Left renal pelvis (tissue), 4 donors: ENCODE measurements around the gene HACD2. TPM values are rescaled to one million over a fixed set of nuclear protein-coding genes. Genes with fewer than 3 reads are reported as not detected.
A peak's percentile ranks its signal among the peaks of the same experiment; 100 is the strongest.

ENCODE experiments used
- DNase-seq, 4 donors: peaks; one replicate each; pipeline ENCODE4 v3.0.0-alpha.2; 2013; ENCODE audit warnings: low read depth in 4 of 4, low spot score in 3 of 4
- polyA plus RNA-seq, 4 donors: library from polyadenylated mRNA; unstranded; fragments of 120-200 nt; gene quantifications; one replicate each; pipeline ENCODE4 v1.2.1, GENCODE V29; 2013; ENCODE audit not compliant: insufficient read length in 4 of 4

Gene HACD2
- polyA plus RNA-seq, 4 donors: 28.5 to 52.1 (median 49.5) TPM

DNA sequence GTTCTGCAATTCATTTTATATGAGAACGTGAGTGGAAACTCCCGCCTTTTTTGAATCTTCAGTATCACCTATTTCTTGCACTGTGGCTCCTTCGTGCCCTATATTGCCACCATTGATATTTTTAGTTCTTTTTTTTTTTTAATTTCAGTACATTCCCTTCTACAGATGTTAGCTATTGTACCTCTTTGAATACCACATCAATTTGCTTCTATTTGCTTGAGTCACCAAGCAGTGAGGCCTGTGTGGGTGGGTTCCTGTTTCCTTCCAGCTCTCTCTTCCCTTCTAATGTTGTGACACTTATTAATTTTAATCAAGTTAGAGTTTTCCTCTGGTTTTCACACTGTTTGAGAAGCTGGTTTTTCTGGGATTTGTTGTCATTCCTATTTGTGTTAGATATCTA lies 8.7 kb downstream of the HACD2 start:
- no peak for DNase-seq

DNA sequence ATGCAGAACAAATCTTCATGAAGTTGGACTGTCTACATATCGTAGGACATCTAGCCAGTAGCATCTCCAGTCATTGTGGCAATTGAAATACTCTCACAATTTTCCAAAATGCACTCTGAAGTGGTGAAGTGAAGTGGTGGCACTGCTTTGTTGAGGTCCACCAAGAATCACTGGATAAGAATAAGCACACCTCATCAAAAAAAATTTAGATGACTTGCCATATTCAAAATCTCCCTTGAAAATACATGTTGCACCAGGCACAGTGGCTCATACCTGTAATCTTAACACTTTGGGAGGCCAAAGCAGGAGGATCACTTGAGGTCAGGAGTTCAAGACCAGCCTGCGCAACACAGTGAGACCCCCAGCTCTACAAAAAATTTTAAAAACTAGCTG lies 12.9 kb downstream of the HACD2 start:
- DNase-seq: no peak

DNA sequence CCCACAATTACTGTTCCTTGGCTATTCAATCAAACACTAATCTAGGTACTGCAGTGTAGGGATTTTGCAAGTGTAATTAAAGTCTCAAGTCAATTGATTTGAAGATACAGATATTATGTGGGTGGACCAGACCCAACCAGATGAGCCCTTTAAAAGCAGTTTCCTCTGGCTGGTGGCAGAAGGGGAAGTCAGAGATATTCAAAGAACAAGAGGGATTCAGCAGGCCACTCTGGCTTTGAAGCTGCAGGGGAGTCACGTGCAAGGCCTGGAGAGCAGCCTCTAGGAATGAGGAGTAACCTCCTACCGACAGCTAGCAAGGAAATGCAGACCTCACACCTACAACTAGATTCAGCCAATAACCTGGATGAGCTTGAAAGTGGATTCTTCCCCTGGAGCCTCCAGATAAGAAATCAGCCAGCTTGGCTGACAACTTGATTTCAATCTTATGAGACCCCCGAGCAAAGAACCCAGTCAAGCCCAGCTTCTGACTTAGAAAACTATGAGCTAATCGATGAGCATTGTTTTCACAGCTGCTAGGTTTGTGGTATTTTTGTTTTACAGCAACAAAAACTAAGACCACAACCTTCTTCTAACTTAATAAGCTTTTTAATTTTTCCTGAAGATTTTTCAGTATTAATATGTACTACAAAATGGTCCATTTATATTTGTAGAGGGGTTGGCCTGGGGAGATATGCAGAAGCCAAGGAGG lies 13.4 kb downstream of the HACD2 start:
- no peak for DNase-seq

DNA sequence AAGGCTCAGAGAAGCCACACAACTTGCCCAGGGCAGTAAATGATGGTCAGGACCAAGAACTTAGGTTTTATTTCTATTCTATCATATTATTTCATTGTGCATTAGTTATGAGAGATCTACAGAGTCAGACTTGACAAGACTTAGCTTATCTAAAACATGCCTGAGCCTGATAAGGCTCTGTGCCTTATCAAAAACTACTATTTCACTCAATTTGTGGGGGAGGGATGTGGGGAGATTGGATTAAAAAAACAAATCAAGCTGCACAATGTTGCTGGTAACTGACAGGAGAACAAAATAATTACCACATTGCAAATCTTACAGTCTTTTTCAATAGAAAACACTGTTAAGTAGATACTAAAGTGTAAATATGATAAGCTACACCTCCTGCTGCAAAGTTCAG lies 16.0 kb downstream of the HACD2 start:
- DNase-seq: no peak

DNA sequence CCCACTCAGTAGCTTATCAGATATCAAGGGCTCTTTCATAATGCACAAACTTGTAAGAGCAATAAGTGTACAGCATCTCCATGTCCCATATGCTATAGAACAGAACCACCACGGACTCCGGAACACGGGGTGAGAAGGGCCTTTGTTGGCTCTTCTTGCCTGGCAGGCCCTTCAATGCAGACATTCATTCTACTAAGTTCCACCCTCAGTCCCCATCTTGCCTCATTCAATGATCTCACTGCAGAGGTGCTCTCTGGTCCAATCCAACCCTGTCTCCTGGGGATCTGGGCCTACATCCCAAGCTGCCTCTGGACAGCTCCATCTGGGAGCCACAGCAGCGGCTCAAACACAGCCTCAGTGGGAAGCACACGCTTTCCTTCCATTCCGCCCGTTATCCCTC lies 16.8 kb downstream of the HACD2 start:
- DNase-seq: no peak

DNA sequence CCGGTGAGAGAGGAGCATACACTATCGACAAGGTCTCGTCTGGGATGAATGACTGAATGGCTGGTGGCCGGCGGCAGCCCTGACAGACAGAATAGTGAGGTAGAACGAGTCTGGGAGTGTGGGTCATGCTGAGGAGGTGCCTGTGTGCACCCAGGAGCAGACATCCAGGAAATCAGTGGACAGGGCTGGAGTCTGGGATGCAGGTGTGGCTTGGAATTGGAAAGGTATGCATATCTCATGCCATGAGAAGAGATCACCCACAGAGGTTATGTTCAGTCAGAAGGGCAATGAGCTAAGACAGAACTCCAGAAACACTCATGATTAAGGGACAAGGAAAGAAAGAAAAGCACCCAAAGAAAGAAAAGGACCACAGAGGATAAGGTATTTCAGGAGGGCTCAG lies 20.8 kb downstream of the HACD2 start:
- DNase-seq: no peak

DNA sequence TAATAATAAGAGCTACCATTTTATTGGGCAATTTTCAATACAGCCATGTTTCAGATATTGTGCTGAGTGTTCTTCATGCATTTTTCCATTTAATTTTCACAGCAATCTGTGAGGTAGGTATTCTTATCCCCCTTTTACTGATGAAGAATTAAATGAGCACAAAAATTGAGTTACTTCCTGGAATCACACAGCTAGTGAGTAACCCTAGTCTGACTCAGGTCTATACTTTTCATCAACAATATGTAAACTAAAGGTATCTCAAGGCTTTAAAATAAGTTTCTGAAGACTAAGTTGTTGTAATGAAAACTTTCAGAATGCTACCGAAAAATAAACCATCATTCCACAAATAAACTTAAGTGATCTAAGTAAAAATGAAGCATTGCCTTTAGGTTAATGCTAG lies 22.3 kb downstream of the HACD2 start:
- DNase-seq: no peak

DNA sequence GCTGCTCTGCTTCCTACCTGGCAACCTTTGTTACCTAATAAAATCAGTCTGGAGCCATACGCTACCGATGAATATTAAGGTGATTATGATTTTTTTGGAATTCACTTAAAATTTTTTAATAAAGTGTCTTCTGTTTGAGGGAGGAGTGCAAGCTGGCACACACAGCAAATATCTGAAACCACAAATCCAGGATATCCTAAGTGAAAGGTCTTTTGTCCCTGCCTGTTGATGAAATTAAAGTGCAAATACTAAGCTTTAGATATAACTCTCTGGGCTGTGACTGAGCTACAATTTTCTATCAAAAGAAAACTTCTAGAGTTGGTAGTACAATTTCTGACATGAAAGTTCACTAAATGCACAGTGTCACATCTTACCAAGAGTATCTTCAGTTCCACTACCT lies 23.7 kb downstream of the HACD2 start:
- DNase-seq: no peak

DNA sequence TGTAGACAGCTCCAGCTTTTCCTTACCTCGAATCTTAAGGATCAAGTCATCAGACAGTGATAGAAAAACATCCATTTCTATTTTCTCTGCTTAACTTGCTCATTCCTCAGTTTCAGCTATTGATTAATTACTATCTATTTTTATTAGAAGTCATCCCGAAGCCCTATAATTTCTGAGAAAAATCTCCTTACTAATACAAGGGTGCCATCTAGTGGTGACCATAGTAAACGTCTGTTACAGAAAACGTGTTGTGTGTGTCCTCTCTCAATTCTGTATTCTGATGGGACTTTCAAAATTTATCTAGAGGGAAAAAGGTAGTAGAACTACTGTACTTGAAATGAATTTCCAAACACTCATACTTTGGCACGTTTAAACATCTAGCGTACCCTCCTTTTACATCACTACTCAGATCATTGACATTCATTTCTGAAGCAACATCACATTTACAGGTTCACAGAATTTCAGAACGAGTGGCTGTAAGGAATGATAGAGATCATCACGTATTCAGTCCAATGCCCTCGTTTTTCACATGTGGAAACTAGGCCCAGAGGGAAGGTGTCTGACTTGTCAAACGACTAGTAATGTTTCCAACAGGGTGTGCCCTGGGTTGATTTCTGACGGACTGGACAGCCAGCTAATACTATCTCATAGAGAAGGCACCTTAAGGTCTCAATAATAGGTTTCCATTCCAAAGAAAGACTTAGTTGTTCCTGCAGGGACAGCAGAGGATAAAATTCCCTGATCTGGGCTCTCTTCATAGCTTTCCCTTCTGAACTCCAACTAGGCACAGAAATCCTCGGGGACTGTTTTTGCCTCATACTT lies 25.6 kb downstream of the HACD2 start:
- peak in 3 of 4 donors; percentile 20 to 27 (median 20) for DNase-seq

DNA sequence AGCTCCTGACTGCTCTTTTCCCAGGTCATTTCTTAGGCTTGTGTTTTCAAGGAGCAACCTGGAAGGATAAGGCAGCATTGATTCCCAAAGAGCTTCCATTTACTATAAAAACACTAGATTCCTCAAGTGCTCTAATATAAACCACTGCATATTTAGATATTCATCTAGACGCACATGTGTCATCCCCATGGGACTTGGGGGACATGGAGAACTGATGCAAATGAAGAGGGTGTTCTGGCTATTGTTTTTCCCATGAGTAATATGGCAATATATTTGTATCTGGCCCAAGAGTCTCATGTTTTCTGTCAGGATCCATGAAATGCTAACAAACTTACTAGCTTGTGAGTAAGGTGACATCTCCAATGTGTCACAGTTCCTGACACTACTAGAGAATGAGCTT lies 31.3 kb downstream of the HACD2 start:
- no peak for DNase-seq

DNA sequence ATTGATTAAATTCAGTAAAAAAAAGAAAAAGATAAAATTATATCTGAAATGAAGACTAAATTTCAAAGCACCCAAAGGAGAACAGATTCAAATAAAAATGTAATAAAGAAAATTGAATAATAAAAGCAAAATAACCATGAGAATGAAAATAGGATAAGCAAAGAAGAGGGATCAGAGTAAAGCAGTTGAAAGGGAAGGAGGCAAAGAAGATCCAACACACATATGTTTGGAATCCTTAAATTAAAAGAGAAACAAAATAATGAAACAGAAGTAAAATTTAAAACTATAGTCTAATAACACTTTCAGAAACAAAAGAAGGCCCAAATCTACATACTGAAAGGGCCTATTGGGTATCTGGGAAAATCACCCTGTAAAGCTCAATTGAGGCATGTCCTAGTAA lies 32.1 kb downstream of the HACD2 start:
- DNase-seq: no peak

DNA sequence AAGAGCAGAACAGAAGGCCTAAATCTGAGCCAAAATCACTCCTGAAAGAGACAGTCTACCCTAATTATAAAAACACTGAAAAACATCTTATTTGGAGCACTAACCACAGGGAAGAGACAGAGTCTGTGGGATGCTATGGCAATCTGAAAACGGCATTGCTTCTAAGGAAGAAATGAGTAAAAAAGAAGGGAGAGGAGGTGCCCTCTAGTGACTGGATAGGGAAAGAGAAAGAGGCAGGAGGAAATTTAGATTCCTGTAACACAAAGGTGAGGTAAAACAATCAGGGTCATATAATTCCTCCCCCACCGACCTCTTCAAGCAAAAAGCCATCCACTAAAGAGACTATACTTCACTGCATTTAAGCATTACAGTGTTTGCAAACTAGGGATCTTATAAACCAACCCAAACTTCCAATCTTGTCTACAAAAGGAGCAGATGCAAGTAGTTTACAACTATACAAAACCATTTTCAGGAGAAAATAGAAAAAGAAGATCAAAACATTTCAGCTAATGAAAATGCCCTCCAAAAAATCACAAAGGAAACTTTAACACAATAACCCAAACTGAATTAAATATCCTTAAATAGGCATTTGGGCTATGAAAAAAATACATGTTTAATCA lies 32.6 kb downstream of the HACD2 start:
- DNase-seq: no peak

DNA sequence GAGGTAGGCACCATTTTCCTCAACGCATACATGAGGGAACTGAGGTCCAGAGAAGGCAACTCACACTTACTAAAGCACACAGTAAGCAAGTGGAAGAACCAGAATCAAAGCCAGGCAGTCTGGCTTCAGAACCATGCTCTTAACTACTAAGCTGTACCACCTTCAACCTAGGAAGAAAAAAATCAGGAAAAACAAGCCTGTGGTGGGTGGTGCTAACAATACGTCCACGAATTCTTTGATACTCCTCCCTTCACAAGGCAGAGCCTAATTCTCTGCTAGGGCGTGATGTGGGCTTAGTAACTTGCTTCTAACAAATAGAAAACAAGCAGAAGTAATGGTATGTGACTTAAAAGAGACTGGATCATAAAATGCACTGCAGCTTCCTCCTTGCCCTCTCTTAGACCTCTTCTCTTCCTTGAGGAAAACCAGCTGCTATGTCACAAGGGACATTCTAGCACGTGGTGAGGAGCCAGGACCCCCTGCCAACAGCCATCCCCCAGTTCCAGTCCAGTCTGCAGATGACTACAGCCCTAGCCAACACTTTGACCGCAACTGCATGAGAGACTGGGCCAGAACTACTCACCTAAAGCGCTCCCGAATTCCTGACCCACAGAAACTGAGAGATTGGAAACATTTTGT lies 36.9 kb downstream of the HACD2 start:
- peak in 1 of 4 donors; percentile 25 for DNase-seq

DNA sequence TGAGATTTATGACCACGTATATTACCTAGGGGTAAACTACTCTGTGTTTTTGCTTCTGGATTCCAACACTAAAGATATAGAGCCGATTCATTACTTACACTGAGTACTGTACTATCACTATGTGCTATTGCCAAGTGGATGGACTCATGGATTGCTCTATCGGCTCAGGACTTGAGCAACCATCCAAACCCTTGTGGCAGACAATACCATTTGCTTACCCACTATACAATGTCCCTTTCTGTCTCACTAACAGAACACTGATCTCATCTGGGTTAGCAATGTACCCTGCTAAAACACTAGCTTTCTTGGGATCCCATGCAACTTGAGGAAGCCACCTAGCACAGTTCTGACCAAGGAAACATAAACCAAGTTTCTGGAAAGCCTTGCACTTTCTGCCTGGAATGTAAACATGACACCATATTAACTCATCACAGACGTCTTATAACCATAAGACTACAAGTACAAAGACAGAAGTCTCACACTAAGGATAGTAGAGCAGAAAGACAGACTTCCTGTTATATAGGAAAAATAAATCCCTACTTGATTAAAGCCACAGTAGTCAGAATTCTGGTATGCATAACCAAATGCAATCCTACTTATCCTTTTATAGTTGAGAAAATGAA lies 38.6 kb downstream of the HACD2 start:
- no peak for DNase-seq

DNA sequence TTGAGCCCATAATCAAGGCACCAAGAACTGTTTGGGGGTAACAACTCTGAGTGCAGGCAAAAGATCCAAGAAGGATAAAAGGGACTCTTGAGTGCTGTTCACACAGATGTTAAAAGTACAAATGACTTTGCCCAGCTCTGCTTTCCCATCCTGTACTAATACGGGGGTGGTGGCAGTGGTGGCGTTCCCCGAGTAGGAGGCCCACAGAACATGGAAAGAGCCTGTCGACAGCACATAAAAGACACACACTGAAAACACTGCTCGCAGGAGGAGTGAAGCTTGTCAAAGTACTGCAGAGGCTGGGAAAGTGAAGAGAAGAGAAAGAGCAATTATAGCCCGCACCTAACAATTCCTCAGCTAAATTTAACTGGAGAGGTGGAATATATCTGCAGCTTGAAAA lies 40.9 kb downstream of the HACD2 start:
- DNase-seq: no peak

DNA sequence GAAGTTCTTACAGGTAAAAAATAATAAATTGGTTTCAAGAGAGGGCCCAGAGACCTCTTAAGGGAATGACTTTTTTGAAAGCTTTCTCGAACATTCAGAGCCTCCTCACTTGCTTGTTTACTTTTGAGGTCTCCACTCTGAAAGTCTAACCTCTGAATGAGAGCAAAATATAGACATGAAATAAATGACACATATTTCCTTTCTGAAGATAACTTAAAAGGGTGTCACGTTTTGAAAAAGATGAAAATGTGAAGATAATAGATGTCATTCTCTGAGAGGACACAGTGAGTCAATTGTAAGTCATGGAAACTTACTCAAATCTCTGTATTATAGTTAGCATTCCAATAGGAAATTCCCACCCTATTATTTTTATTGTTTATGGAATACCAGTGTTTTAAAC lies 44.6 kb downstream of the HACD2 start:
- DNase-seq: no peak

DNA sequence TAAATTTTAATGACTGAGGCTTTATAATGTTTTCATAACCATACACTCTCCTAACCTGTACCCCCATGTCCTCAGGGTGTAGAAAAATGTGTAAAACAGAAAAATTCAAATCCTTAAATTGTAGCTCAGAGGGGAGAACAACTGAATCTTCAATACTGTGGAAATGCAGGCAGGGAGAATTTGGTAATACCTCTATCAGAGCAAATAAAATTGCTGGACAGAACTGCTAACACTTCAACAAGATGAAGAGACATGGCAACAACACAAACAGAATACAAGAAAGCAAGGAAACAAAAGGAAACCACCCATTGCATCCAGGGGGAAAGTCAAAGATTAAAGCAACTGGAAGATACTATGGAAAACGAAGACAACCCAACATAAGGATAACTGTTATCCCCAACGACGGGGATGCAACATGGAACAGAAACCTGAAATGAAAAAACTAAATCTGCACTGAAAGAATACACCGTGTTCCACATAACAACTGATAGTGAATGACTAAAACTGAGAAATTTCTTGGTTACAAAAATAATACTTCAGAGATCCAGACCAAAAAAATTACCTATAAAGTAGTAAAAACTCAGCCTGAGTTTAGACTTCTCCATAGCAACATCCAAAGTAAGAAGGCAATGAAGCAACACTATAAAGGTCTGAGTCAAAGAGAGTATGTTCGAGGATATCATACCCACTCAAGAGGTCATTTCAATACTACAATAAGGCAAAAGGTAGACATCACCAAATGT lies 48.5 kb downstream of the HACD2 start:
- DNase-seq: no peak

DNA sequence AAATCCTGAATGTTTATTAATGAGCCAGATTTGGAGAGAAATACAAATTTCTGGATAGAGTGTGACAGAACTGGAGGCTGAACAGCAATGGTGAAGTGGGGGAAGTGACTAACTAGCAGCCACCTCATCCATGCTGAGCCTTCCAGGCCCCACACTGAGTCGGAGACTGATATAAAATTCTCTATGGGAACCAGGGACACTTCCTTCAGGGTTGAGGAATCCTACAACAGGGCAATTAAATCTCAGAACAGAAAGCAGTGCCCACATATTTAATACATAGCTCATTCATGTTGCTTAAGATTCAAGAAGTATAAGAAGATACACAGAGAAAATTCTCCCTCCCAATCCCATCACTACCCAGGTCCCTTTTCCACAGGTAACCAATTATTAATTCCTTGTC lies 49.3 kb downstream of the HACD2 start:
- DNase-seq: no peak

DNA sequence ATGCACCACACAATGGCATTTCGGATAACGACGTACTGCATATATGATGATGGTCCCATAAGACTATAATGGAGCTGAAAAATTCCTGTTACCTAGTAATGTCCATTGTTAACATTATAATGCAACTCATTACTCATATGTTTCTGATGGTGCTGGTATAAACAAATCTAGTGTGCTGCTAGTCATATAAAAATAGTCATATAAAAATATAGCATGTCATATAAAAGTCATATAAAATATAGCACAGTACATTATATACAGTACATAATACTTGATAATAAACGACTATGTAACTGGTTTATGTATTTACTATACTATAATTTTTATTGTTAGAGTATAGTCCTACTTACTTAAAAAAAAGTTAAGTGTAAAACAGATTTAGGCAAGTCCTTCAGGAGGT lies 50.6 kb downstream of the HACD2 start:
- no peak for DNase-seq

DNA sequence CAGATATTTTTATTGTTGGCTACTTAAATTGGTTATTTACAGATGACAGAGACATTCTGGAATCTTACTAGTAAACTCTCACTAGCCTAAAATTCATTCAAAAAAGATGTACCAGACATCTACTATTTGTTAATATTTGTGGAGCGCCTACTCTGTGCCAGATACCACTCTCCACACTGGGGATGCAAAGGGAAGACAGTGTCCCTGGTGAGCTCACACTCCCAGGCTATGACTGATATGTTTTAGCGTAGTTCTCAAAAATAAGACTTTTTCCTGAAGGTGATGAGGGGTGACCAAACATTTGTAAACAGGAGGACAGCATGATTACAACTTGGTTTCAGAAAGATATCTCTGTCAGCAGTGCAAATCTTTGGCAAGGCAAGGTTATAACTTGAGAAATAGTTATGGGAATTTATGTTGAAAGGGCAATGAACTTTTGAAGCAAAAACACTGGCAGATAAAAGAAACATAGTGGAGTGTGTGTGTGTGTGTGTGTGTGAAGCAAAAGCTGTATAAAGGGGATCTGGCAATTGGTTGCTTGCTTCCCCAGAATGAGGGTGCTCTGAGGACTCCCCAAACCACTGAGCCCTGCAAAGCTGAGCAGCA lies 51.2 kb downstream of the HACD2 start:
- DNase-seq: no peak
